Measurements from ENCODE around the gene NAA10.

The NAA10 gene

DNA sequence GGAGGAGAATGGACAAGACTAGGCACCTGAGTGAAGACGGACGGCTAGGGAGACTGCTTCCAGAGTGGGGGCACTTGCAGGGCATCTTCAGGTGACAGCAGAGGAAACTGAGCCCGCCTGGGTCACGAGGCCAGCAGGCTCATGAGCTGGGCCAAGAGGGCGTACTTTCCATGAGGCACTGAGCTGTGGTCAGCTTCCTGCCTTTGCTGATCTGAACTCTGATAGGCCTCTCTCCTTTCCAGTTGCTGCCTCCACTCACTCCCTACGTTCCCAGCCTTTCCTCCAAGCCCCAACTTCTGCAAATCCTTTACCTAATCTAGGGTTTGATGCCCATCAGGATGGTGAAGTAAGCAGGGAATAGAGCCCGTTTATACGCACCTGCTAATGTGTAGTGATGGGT, 47.5 kb downstream of the NAA10 start:
- CTCF ChIA-PET: interaction anchor here (0.8 to 1.7 kb wide), 4 partner anchors 9 to 1259 kb away, joined by 3 to 8 read pairs (median 3); no protein-coding TSS in a partner anchor
- no peaks in the 10 kb centered on the region for H3K4me1 ChIP-seq (ENCODE audit: control insufficient read depth, insufficient read depth, low read length)
- TF ChIP-seq KLF16 (tag by site-specific recombination; IDR thresholded peaks at IDR 0.05): no peak
- TF ChIP-seq ZXDB (tag by site-specific recombination; IDR thresholded peaks at IDR 0.05): no peak
- TF ChIP-seq ZNF830 (tag by site-specific recombination; IDR thresholded peaks at IDR 0.05; ENCODE audit: low read depth): no peak
- TF ChIP-seq, protein P1, sequence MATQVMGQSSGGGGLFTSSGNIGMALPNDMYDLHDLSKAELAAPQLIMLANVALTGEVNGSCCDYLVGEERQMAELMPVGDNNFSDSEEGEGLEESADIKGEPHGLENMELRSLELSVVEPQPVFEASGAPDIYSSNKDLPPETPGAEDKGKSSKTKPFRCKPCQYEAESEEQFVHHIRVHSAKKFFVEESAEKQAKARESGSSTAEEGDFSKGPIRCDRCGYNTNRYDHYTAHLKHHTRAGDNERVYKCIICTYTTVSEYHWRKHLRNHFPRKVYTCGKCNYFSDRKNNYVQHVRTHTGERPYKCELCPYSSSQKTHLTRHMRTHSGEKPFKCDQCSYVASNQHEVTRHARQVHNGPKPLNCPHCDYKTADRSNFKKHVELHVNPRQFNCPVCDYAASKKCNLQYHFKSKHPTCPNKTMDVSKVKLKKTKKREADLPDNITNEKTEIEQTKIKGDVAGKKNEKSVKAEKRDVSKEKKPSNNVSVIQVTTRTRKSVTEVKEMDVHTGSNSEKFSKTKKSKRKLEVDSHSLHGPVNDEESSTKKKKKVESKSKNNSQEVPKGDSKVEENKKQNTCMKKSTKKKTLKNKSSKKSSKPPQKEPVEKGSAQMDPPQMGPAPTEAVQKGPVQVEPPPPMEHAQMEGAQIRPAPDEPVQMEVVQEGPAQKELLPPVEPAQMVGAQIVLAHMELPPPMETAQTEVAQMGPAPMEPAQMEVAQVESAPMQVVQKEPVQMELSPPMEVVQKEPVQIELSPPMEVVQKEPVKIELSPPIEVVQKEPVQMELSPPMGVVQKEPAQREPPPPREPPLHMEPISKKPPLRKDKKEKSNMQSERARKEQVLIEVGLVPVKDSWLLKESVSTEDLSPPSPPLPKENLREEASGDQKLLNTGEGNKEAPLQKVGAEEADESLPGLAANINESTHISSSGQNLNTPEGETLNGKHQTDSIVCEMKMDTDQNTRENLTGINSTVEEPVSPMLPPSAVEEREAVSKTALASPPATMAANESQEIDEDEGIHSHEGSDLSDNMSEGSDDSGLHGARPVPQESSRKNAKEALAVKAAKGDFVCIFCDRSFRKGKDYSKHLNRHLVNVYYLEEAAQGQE (tag by site-specific recombination; IDR thresholded peaks at IDR 0.05): no peak
- TF ChIP-seq ZNF544 (tag by site-specific recombination; IDR thresholded peaks at IDR 0.05): no peak
- no peak for TF ChIP-seq ZNF626 (tag by site-specific recombination; IDR thresholded peaks at IDR 0.05)
- TF ChIP-seq ZNF610 (tag by site-specific recombination; IDR thresholded peaks at IDR 0.05; ENCODE audit: borderline replicate concordance): no peak
- TF ChIP-seq ZNF514 (tag by site-specific recombination; IDR thresholded peaks at IDR 0.05): no peak
- TF ChIP-seq ZFP69B (tag by site-specific recombination; IDR thresholded peaks at IDR 0.05): no peak
- TF ChIP-seq OVOL3 (tag by site-specific recombination; IDR thresholded peaks at IDR 0.05): no peak
- TF ChIP-seq, protein P2, sequence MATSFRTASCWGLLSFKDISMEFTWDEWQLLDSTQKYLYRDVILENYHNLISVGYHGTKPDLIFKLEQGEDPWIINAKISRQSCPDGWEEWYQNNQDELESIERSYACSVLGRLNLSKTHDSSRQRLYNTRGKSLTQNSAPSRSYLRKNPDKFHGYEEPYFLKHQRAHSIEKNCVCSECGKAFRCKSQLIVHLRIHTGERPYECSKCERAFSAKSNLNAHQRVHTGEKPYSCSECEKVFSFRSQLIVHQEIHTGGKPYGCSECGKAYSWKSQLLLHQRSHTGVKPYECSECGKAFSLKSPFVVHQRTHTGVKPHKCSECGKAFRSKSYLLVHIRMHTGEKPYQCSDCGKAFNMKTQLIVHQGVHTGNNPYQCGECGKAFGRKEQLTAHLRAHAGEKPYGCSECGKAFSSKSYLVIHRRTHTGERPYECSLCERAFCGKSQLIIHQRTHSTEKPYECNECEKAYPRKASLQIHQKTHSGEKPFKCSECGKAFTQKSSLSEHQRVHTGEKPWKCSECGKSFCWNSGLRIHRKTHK (tag by site-specific recombination; IDR thresholded peaks at IDR 0.05): no peak
- TF ChIP-seq TRIM28 (IDR thresholded peaks at IDR 0.05; ENCODE audit: borderline replicate concordance, low read length): no peak
- TF ChIP-seq, protein P3, sequence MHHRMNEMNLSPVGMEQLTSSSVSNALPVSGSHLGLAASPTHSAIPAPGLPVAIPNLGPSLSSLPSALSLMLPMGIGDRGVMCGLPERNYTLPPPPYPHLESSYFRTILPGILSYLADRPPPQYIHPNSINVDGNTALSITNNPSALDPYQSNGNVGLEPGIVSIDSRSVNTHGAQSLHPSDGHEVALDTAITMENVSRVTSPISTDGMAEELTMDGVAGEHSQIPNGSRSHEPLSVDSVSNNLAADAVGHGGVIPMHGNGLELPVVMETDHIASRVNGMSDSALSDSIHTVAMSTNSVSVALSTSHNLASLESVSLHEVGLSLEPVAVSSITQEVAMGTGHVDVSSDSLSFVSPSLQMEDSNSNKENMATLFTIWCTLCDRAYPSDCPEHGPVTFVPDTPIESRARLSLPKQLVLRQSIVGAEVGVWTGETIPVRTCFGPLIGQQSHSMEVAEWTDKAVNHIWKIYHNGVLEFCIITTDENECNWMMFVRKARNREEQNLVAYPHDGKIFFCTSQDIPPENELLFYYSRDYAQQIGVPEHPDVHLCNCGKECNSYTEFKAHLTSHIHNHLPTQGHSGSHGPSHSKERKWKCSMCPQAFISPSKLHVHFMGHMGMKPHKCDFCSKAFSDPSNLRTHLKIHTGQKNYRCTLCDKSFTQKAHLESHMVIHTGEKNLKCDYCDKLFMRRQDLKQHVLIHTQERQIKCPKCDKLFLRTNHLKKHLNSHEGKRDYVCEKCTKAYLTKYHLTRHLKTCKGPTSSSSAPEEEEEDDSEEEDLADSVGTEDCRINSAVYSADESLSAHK (tag by site-specific recombination; IDR thresholded peaks at IDR 0.05): no peak
- TF ChIP-seq ZNF292 (tag by site-specific recombination; IDR thresholded peaks at IDR 0.05; ENCODE audit: borderline replicate concordance, low read depth): no peak
- TF ChIP-seq ZBTB20 (tag by site-specific recombination; IDR thresholded peaks at IDR 0.05): no peak

DNA sequence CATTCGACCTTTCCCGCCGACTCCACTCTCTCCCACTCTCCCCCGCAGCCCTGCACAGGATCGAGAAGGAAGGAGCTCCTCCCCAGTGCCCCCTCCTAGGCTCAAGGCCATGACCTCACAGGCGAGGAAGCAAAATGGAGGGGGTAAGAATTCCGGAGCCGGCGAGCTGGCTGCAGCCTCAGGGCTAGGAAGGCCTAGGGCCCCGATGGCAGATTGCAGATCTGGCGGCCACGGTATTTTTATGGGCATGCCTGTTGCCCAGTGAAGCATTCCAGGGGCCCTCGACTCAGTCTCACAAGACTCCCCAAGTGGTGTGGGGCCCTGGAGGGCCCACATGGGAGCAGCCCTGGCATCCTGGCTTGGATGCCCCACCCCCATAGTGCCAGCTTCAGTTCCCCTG, 47.9 kb downstream of the NAA10 start:
- H3K9me3 ChIP-seq (ENCODE audit: control insufficient read depth, insufficient read depth, low read depth, low read length): no peaks in the 10 kb centered on the region
- no peak overlapping the region for H3K4me3 ChIP-seq (ENCODE audit: low read depth, low read length)
- POLR2A ChIA-PET: interaction anchor here (0.5 to 1.4 kb wide), 3 partner anchors 11 to 42 kb away, joined by 3 read pairs; no protein-coding TSS in a partner anchor
- H3K27ac ChIP-seq (ENCODE audit: extremely low read depth, low read depth, low read length): no peak overlapping the region
- H3K36me3 ChIP-seq (ENCODE audit: control insufficient read depth in 2 of 2, insufficient read depth in 1 of 2, low read length in 2 of 2): no peaks in the 10 kb centered on the region
- no peaks in the 10 kb centered on the region for H3K4me1 ChIP-seq (ENCODE audit: control insufficient read depth, insufficient read depth, low read length)
- CTCF ChIA-PET: interaction anchor here (0.9 to 1.7 kb wide), 3 partner anchors 9 to 61 kb away, joined by 3 to 8 read pairs (median 3); no protein-coding TSS in a partner anchor
- TF ChIP-seq, protein P4, sequence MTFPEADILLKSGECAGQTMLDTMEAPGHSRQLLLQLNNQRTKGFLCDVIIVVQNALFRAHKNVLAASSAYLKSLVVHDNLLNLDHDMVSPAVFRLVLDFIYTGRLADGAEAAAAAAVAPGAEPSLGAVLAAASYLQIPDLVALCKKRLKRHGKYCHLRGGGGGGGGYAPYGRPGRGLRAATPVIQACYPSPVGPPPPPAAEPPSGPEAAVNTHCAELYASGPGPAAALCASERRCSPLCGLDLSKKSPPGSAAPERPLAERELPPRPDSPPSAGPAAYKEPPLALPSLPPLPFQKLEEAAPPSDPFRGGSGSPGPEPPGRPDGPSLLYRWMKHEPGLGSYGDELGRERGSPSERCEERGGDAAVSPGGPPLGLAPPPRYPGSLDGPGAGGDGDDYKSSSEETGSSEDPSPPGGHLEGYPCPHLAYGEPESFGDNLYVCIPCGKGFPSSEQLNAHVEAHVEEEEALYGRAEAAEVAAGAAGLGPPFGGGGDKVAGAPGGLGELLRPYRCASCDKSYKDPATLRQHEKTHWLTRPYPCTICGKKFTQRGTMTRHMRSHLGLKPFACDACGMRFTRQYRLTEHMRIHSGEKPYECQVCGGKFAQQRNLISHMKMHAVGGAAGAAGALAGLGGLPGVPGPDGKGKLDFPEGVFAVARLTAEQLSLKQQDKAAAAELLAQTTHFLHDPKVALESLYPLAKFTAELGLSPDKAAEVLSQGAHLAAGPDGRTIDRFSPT (tag by site-specific recombination; IDR thresholded peaks at IDR 0.05): no peak
- TF ChIP-seq ZNF560 (tag by site-specific recombination; IDR thresholded peaks at IDR 0.05; ENCODE audit: borderline replicate concordance): no peak
- no peak for TF ChIP-seq ZNF138 (tag by site-specific recombination; IDR thresholded peaks at IDR 0.05; ENCODE audit: borderline replicate concordance)
- TF ChIP-seq ZNF169 (tag by site-specific recombination; IDR thresholded peaks at IDR 0.05): no peak
- TF ChIP-seq, protein P5, sequence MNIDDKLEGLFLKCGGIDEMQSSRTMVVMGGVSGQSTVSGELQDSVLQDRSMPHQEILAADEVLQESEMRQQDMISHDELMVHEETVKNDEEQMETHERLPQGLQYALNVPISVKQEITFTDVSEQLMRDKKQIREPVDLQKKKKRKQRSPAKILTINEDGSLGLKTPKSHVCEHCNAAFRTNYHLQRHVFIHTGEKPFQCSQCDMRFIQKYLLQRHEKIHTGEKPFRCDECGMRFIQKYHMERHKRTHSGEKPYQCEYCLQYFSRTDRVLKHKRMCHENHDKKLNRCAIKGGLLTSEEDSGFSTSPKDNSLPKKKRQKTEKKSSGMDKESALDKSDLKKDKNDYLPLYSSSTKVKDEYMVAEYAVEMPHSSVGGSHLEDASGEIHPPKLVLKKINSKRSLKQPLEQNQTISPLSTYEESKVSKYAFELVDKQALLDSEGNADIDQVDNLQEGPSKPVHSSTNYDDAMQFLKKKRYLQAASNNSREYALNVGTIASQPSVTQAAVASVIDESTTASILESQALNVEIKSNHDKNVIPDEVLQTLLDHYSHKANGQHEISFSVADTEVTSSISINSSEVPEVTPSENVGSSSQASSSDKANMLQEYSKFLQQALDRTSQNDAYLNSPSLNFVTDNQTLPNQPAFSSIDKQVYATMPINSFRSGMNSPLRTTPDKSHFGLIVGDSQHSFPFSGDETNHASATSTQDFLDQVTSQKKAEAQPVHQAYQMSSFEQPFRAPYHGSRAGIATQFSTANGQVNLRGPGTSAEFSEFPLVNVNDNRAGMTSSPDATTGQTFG (tag by site-specific recombination; IDR thresholded peaks at IDR 0.05; ENCODE audit: borderline replicate concordance): no peak
- 0 out of 2 replicates have a peak, but pooled peaks have one; percentile 39 for TF ChIP-seq ZFHX2 (tag by site-specific recombination; conservative IDR thresholded peaks at IDR 0.05)

More for the DNA sequence above, 47.5 kb downstream of the NAA10 start:
- POLR2A ChIA-PET: no interaction called here
- no peak overlapping the region for H3K4me3 ChIP-seq (ENCODE audit: low read depth, low read length)
- no peaks in the 10 kb centered on the region for H3K9me3 ChIP-seq (ENCODE audit: control insufficient read depth, insufficient read depth, low read depth, low read length)
- no peak overlapping the region for H3K27ac ChIP-seq (ENCODE audit: extremely low read depth, low read depth, low read length)
- H3K36me3 ChIP-seq (ENCODE audit: control insufficient read depth in 2 of 2, insufficient read depth in 1 of 2, low read length in 2 of 2): no peaks in the 10 kb centered on the region
